ENCODE measurements around the gene PRKCA.

Gene PRKCA

GRCh38 chr17:66520999-66521398 lies 218.6 kb downstream of the PRKCA start:
- Histone ChIP-seq H3K4me3 (no peak overlapping the region), H3K36me3 (no peaks in the 10 kb centered on the region), H3K27me3 (no peaks in the 10 kb centered on the region), H3K4me1 (peaks cover 0 to 22% (median 0%) of the 10 kb centered on the region in 4 donors), H3K27ac (no peak overlapping the region), H3K9me3 (no peaks in the 10 kb centered on the region)
- TF ChIP-seq CTCF (IDR thresholded peaks at IDR 0.05): no peak
- intact Hi-C loops (cut with DNase I; ENCODE audit: low total_unique reads): no loop called here
- no peak for DNase-seq

- Histone ChIP-seq H3K36me3 (no peaks in the 10 kb centered on the region), H3K4me1 (peaks cover 0 to 22% (median 0%) of the 10 kb centered on the region in 4 donors), H3K9me3 (no peaks in the 10 kb centered on the region), H3K27me3 (no peaks in the 10 kb centered on the region), H3K4me3 (no peak overlapping the region), H3K27ac (no peak overlapping the region)
- no peak for TF ChIP-seq CTCF (IDR thresholded peaks at IDR 0.05)
- DNase-seq: no peak
- intact Hi-C loops (cut with DNase I; ENCODE audit: low total_unique reads): no loop called here
Measured at GRCh38 chr17:66522591-66523272, 220.3 kb downstream of the PRKCA start.

DNA sequence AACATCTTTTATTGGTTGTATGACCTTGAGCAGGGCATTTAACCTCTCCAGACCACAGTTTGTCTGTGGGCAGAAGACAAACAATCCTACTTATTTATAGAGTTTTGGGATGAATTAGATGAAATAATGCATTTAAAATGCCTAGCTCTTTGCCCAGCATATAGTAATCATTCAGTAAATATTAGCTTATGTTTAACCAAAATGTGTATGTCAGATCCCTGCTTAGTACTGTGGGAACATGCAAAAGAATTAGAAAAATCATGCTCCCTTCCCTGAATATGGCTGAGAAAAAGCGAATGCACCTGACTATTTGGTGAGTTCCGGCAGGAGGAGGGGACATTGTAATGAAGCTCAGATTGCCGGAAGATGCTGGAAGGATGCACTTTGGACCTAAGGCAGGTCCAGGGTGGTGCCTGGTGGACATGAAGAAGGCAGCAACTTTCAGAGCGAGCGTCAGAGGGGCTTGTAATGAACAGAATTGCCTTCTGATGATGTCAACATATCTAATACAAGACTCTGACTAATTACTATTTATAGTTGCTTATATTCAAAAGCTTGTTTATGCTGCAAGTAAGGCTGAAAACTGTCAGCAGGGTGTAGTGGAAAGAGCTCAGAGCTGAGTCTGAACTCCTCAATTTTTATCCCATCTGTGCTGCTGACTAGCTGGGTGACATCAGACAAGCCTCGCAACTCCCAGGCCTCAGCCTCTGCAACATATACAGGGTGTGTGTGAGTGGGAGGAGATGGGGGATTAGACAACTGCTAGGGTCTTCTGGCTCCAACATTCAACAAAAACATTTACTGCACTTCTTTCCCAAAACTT lies 221.2 kb downstream of the PRKCA start:
- DNase-seq: no peak
- H3K27ac ChIP-seq: no peak overlapping the region
- intact Hi-C loops (cut with DNase I; ENCODE audit: low total_unique reads): no loop called here
- no peak for TF ChIP-seq CTCF (IDR thresholded peaks at IDR 0.05)
- no peaks in the 10 kb centered on the region for H3K27me3 ChIP-seq
- no peaks in the 10 kb centered on the region for H3K36me3 ChIP-seq
- H3K4me3 ChIP-seq: no peak overlapping the region
- H3K9me3 ChIP-seq: no peaks in the 10 kb centered on the region
- H3K4me1 ChIP-seq: peaks cover 0 to 22% (median 0%) of the 10 kb centered on the region in 4 donors

DNA sequence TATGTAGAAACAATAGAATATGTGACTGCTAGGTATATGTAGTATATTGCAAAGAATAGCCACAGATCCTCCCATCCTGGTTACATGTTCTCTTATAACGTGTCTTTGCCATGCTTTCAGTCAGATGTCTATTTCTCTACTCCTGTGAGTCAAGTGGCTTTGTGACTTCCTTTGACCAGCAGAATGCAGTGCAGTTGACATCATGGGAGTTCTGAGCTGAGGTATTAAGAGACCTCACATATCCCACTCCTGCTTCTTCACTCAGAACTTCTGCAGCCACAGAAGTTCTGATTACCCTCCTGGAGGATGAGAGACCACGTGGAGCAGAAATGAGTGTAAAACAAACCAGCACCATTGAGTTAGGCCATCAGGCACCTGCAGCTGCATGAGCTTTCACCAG lies 222.5 kb downstream of the PRKCA start:
- Histone ChIP-seq H3K4me1 (peaks cover 0 to 22% (median 0%) of the 10 kb centered on the region in 4 donors), H3K36me3 (no peaks in the 10 kb centered on the region), H3K9me3 (no peaks in the 10 kb centered on the region), H3K4me3 (no peak overlapping the region), H3K27ac (no peak overlapping the region), H3K27me3 (no peaks in the 10 kb centered on the region)
- intact Hi-C loops (cut with DNase I; ENCODE audit: low total_unique reads): no loop called here
- TF ChIP-seq CTCF (IDR thresholded peaks at IDR 0.05): no peak
- no peak for DNase-seq

GRCh38 chr17:66525338-66525737 lies 222.9 kb downstream of the PRKCA start:
- Histone ChIP-seq H3K27me3 (no peaks in the 10 kb centered on the region), H3K27ac (no peak overlapping the region), H3K36me3 (no peaks in the 10 kb centered on the region), H3K4me1 (peaks cover 0 to 22% (median 0%) of the 10 kb centered on the region in 4 donors), H3K9me3 (no peaks in the 10 kb centered on the region), H3K4me3 (no peak overlapping the region)
- DNase-seq: no peak
- intact Hi-C loops (cut with DNase I; ENCODE audit: low total_unique reads): no loop called here
- no peak for TF ChIP-seq CTCF (IDR thresholded peaks at IDR 0.05)

Measured in tibial artery (tissue), 4 donors.